Thyroid gland (tissue), 4 donors: ENCODE results near the gene ERCC4. TPM values are rescaled to one million over a fixed set of nuclear protein-coding genes. Genes with fewer than 3 reads are reported as not detected.

ENCODE experiments used
- DNase-seq, 2 donors: peaks; one replicate each; pipeline ENCODE4 v3.0.0-alpha.2; 2019
- H3K27ac ChIP-seq, 3 donors: fragments of 200-600 bp; sonication (generic); 1 replicate in 2 of 3; 2 replicates in 1 of 3; pipeline ENCODE4 v1.5.1; 2016 to 2019; ENCODE audit warnings: mild to moderate bottlenecking in 1 of 3, moderate library complexity in 1 of 3
- H3K27me3 ChIP-seq: fragments of 200-600 bp; sonication (generic); one replicate; pipeline ENCODE4 v1.5.1; 2019
- H3K36me3 ChIP-seq, 2 donors: fragments of 200-600 bp; sonication (generic); one replicate each; pipeline ENCODE4 v1.5.1; 2016 to 2019
- H3K4me1 ChIP-seq, 2 donors: fragments of 200-600 bp; sonication (generic); one replicate each; pipeline ENCODE4 v1.5.1; 2017 to 2019
- H3K4me3 ChIP-seq, 3 donors: fragments of 200-600 bp; sonication (generic); replicated peaks in 1 of 3; 1 replicate in 2 of 3; 2 replicates in 1 of 3; pipeline ENCODE4 v1.5.1; 2016; ENCODE audit warnings: mild to moderate bottlenecking in 1 of 3
- H3K9me3 ChIP-seq: fragments of 200-600 bp; sonication (generic); one replicate; pipeline ENCODE4 v1.5.1; 2017
- POLR2A ChIP-seq, 2 donors: fragments of 450-650 bp; IDR thresholded peaks; one replicate each; pipeline ENCODE4 v1.6.1; 2017; ENCODE audit warnings: antibody characterized with exemption in 2 of 2, mild to moderate bottlenecking in 2 of 2, moderate library complexity in 1 of 2
- WGBS, 2 donors: methylation state at CpG; one replicate each; pipeline ENCODE4 v1.1.5; 2017; 5-methylcytosine and 5-hydroxymethylcytosine counted together
- intact Hi-C: fragments of 100-400 bp; cut with DNase I; formaldehyde crosslinking; loops from one replicate; pipeline ENCODE4 v1.15.1; 2023
- total RNA-seq, 4 donors: library from RNA; depleted of rRNA; stranded (reverse); fragments of >200 nt; gene quantifications; one replicate each; pipeline ENCODE4 v1.2.3, GENCODE V29; 2016
- TF ChIP-seq, protein P1 (sequence below), 6 experiments: fragments of 200-600 bp in 3 of 6; fragments of 450-650 bp in 3 of 6; sonication (generic) in 3 of 6; IDR thresholded peaks; one replicate each; pipeline ENCODE4 v1.5.1; 2016 to 2019; ENCODE audit warnings: antibody characterized with exemption in 6 of 6, mild to moderate bottlenecking in 2 of 6, inconsistent platforms in 1 of 6, moderate library complexity in 1 of 6

The ERCC4 gene
- total RNA-seq, 4 donors from 2014 or later: 7.5 to 13.2 (median 11.9) TPM

DNA sequence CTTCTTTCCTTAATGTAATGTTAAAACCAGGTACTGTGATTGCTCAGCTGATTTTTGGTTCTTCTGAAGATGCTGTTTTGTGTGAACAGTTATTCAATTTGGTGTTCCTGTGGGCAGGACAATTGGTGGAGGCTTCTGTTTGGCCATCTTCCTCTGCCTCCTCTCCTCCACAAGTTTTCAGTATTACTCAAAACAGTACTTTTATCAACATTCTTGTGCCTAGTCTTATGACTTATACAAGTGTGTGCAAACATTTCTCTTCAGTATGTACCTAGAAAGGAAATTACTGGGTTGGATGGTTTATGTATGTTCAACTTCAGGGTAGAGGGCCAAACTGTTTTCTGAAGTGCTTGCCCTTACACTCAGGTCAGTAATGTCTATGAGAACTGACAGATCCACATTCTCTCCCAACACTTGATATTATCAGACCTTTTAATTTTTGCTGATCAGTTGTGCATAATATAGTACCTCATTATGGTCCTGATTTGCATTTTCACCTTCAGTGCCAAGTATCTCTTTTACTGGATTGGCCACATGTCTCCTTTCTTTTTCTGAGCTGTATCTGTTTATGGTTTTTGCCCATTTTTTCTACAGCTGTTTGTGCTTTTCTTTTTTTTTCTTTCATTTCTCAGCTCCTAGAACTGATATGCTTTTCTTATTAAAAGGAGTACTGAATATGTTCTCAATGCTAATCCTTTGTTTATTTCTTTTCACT lies 50.9 kb downstream of the ERCC4 start:
- H3K4me1 ChIP-seq: no peaks in the 10 kb centered on the region
- no peak overlapping the region for H3K4me3 ChIP-seq
- H3K27ac ChIP-seq: no peak overlapping the region
- TF ChIP-seq, protein P1, sequence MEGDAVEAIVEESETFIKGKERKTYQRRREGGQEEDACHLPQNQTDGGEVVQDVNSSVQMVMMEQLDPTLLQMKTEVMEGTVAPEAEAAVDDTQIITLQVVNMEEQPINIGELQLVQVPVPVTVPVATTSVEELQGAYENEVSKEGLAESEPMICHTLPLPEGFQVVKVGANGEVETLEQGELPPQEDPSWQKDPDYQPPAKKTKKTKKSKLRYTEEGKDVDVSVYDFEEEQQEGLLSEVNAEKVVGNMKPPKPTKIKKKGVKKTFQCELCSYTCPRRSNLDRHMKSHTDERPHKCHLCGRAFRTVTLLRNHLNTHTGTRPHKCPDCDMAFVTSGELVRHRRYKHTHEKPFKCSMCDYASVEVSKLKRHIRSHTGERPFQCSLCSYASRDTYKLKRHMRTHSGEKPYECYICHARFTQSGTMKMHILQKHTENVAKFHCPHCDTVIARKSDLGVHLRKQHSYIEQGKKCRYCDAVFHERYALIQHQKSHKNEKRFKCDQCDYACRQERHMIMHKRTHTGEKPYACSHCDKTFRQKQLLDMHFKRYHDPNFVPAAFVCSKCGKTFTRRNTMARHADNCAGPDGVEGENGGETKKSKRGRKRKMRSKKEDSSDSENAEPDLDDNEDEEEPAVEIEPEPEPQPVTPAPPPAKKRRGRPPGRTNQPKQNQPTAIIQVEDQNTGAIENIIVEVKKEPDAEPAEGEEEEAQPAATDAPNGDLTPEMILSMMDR (IDR thresholded peaks at IDR 0.05): no peak
- no peak for TF ChIP-seq POLR2A (IDR thresholded peaks at IDR 0.05)
- intact Hi-C loops: no loop called here
- H3K27me3 ChIP-seq: no peaks in the 10 kb centered on the region
- DNase-seq: no peak
- H3K36me3 ChIP-seq: no peaks in the 10 kb centered on the region
- H3K9me3 ChIP-seq: no peaks in the 10 kb centered on the region

DNA sequence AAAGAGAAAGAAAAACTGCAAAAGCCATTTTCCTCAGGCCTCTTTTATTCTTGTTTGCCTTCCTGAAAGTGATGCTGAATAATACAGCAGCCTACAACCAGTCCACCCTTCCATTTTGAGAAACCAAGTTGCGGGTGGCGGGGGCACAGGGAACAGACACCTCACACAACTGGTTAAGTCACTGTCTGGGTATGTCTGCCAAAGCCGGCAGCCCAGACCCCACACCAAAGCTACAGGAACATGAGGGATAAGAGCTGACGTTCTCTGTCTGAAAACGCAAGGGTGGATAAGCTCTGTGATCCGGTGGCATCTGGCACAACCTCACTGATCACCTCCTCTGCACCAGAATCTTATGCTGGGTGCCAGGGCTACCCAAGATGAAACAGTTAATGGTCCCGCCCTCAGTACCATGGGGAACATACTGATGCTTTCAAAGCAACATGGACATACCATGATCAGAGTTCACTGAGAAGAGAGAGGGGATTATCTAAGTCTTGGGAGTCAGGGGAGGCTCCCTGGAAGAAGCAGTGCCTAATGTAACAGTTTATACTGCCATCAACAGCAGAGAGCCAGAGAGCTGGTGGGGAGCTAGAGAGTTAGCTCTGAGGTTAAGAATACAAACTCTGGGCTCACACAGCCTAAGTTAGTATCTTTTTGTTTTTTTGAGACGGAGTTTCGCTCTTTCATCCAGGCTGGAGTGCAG lies 53.5 kb downstream of the ERCC4 start:
- 88 to 92% methylated on average over 9 of the region's 9 CpGs for WGBS, 2 donors
- no peak for DNase-seq
- Histone ChIP-seq H3K27ac (no peak overlapping the region), H3K27me3 (no peaks in the 10 kb centered on the region), H3K9me3 (no peaks in the 10 kb centered on the region), H3K36me3 (no peaks in the 10 kb centered on the region), H3K4me3 (no peak overlapping the region), H3K4me1 (no peaks in the 10 kb centered on the region)
- intact Hi-C loops: no loop called here
- TF ChIP-seq, protein P1 (IDR thresholded peaks at IDR 0.05): no peak
- no peak for TF ChIP-seq POLR2A (IDR thresholded peaks at IDR 0.05)

DNA sequence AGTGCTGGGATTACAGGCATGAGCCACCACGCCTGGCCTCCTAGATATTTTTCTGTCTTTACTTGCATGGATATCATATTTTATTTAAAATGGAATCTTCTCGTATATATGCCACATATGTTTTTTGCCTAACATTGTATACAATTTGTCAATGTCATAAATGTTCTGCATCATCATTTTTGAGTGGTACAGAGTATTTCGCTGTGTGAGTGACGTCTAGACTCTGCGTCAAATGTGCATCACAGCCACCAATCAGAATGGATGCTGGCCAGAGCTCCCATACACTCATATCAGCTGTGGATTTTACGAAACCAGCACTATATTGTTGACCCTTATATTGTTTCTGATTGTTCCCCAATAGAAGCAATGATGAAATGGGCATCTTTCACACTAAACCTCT lies 57.2 kb downstream of the ERCC4 start:
- Histone ChIP-seq H3K4me3 (no peak overlapping the region), H3K27ac (no peak overlapping the region), H3K9me3 (no peaks in the 10 kb centered on the region), H3K36me3 (no peaks in the 10 kb centered on the region), H3K27me3 (no peaks in the 10 kb centered on the region), H3K4me1 (no peaks in the 10 kb centered on the region)
- intact Hi-C loops: no loop called here
- TF ChIP-seq, protein P1 (IDR thresholded peaks at IDR 0.05): no peak
- TF ChIP-seq POLR2A (IDR thresholded peaks at IDR 0.05): no peak
- DNase-seq: no peak
- 94 to 95% methylated on average over 6 of the region's 6 CpGs for WGBS, 2 donors

DNA sequence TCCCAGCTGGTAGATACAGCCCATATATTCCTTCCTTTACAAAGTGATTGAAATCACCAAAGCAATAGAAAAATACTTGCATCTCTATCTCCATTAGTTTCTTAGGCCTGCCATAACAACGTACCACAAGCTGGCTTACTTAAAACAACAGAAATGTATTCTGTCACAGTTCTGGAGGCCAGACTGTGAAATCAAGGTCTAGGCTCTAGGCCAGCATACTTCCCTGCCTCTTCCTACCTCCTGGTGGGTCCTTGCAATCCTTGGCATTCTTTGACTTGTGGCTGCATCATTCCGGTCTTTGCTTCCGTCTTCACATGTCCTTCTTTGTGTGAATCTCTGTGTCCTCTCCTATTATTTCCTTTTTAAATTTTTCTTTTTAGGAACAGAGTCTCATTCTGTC lies 62.5 kb downstream of the ERCC4 start:
- no peak overlapping the region for H3K4me3 ChIP-seq
- no peak overlapping the region for H3K27ac ChIP-seq
- WGBS, 2 donors: 75 to 82% methylated on average over 3 of the region's 3 CpGs
- intact Hi-C loops: no loop called here
- DNase-seq: no peak
- H3K36me3 ChIP-seq: no peaks in the 10 kb centered on the region
- H3K9me3 ChIP-seq: no peaks in the 10 kb centered on the region
- no peaks in the 10 kb centered on the region for H3K4me1 ChIP-seq
- no peaks in the 10 kb centered on the region for H3K27me3 ChIP-seq
- no peak for TF ChIP-seq POLR2A (IDR thresholded peaks at IDR 0.05)
- TF ChIP-seq, protein P1 (IDR thresholded peaks at IDR 0.05): no peak

DNA sequence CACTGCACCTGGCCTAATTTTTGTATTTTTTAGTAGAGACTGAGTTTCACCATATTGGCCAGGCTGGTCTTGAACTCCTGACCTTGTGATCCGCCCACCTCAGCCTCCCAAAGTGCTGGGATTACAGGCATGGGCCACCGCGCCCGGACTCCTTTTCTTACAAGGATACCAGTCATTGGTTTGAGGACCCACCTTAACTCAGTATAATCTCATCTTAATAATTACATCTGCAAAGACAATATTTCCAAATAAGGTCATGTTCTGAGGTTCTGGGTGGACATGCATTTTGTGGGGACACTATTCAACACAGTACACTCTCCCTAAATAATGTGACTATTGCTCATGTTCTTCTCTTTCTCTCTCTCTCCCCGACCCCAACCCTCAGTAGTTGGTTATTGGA lies 63.7 kb downstream of the ERCC4 start:
- Histone ChIP-seq H3K4me3 (no peak overlapping the region), H3K27me3 (no peaks in the 10 kb centered on the region), H3K36me3 (no peaks in the 10 kb centered on the region), H3K4me1 (no peaks in the 10 kb centered on the region), H3K27ac (no peak overlapping the region), H3K9me3 (no peaks in the 10 kb centered on the region)
- WGBS, 2 donors: 77 to 87% methylated on average over 5 of the region's 5 CpGs
- intact Hi-C loops: no loop called here
- DNase-seq: no peak
- TF ChIP-seq POLR2A (IDR thresholded peaks at IDR 0.05): no peak
- TF ChIP-seq, protein P1 (IDR thresholded peaks at IDR 0.05): no peak
